Stimulated activated CD8-positive, alpha-beta memory T cell treated with anti-CD3 and anti-CD28 coated beads, Interleukin-12 subunit alpha, Interleukin-12 subunit beta, amount 100 ng/mL, for 24 hours (primary cell): ENCODE data around the gene RFX4.
"Not testable (repeated sequence)": the region's sequence is repeated elsewhere in the genome, so short reads cannot be mapped to it uniquely, and the experiment has no call there.

Source experiments
- DNase-seq: peaks from one replicate; pipeline ENCODE4 v3.0.0-alpha.2; 2020; ENCODE audit errors: extremely low read depth

Gene RFX4

GRCh38 chr12:106590601-106591000 lies 7.8 kb downstream of the RFX4 start:
- no peak for DNase-seq

DNA sequence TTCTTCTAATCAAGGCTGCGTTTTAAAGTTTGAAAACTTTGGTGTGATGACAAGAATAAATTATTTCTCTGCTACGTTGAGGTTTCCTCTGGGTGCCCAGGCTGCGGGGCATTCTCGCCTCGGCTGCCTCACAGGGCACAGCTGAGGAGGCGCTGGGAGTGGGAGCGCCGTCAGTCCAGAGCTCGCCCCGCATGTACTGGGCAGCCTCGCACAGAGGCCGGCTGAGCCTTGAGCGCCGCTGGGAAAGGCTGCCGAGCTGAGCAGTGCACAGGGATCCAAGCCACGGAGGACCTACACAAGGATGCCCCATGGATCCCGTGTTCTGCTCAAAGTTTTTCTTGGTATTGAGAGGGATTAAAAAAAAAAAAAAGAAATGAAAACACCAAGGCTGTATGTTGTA lies 11.6 kb downstream of the RFX4 start:
- no peak for DNase-seq

DNA sequence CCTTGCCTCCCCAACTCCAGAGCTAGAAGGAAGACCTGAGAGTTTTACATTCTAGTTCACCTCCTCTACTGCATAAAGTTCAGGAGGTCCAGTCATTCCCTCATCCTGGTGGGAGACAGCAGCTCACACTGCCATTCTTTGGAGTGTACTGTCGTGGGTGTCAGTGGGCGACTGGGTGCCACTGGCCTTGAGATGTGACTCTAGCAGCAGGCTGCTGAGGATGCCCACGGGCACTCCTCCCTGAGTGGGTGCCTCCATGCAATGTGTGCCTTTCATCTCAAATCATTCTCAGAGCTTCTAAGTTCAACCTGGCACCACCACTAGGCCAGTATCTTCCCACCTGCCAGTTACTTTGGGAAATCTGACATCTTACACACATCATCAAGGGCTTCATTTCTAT lies 12.5 kb downstream of the RFX4 start:
- no peak for DNase-seq

DNA sequence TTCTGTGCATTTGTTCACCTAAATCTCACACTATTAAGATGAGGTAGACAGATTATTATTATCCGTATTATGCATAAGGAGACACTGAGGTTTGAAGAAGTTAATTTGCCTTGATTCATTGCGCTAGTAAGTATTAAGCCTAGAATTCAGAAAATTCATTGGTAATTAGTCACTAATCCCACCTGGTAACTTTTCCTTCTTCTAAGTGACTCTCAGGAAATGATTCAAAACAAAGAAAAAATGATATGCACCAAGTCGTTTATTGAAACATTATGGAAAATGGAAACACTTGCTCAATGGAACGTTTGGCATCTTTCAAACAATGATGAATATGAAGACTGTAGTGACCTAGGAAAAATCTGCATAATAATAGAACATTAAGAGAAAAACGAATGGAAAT lies 15.2 kb downstream of the RFX4 start:
- DNase-seq: no peak

- no peak for DNase-seq
These were observed 16.5 kb downstream of the RFX4 start for GRCh38 chr12:106599302-106599701.

DNA sequence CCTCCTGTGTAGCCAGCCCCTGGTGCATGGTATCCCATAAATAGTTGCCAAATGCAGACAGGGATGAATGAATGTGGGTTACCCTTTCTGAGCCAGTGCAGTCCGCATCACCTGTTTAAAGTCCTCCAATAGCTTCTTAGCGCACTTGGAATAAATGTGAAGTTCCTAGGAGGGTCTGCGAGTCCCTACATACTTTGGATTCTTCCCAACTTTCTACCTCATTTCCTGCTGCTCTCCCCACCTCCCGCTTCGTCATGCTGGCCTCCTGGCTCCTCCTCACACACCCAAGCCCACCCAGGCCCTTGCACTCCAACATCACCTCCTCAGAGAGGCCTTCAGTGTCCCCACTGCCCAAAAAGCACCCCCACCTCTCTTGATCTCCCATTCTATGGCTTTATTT lies 17.7 kb downstream of the RFX4 start:
- no peak for DNase-seq

DNA sequence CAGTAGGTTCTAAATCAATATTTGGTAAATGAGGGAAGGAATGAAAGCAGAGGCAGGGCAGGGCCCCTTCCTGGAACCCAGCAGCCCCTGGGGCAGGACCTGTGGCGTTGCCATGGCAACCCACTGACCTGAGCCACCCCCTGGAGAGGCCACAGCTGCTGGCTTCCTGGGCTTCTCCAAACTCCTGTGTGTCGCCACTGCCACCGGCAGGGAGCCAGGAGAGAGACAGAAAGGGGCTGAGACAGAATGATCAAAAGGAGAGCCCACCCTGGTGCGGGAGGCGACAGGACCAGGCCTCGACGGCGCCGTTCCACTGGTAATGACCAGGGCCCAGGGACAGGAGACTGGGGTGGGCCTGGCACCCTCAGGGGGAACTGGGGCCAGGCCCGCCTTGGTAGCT lies 18.2 kb downstream of the RFX4 start:
- DNase-seq: no peak

DNA sequence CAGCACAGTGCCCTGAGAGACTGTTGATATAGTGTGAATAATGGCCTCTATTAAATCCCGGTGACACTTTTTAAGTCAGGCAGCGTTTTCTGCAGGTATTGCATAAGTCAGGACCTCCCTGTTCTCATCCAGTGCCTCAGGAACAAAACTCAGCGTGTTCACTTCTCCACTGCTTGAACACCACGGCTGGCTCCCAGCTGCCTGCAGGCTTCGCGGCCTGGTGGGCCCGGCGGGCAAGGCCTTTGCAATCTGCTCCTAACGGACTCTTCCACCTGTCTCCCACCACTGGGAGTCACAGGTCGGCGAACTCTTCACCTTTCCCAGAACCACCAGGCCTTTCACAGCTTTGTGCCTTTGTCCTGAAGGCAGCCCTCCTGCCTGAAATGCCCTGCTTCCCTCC lies 18.7 kb downstream of the RFX4 start:
- no peak for DNase-seq

DNA sequence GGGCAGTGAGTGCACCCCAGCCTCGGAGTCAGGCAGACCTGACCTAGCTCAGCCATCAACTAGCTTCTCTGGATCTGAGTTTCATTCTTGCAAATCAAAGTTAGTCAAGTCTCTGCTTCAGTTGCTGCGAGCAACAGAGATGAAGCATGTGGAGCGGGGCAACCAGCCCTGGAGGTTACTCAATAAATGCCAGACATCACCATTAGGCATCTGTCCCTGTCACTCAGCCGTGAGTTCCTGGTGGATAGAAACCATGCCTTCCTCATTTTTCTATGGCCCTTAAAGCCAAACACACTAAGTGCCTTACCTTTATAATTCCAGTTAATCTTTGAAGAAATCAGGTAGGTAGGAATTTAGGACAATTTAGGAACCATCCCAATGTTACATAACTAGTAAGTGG lies 19.3 kb downstream of the RFX4 start:
- no peak for DNase-seq

- DNase-seq: no peak
These were observed 22.4 kb downstream of the RFX4 start for GRCh38 chr12:106605254-106605653.

DNA sequence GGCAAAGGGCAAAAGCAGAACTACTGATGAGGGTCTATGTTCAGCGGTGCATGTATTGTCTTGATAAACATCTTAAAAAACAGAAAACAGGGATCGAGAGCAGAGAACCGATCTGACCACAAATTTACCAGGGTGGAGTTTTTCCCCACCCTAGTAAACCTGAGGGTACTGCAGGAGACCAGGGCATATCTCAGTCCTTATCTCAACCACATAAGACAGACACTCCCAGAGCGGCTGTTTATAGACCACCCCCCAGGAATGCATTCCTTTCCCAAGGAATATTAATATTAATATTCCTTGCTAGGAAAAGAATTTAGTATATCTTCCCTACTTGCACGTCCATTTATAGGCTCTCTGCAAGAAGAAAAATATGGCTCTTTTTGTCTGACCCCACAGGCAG lies 37.8 kb downstream of the RFX4 start:
- not testable (repeated sequence) for DNase-seq

DNA sequence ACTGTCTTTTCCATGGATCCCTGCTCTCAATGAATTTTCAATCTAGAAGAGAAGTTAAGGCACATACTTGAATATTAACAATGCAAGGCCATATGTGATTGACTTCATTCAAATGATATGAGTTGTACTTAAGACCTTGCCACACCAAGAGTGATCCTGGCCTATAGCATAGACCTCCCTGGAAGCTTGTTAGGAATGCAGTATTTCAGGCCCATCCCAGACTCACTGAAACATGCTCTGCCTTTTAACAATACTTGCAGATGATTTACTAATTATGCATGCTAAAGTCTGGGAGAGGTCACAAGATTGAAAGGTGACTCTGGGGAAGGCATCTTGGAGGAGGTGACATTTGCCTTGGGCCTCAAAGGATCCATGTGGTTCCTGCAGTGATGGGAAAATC lies 43.2 kb downstream of the RFX4 start:
- no peak for DNase-seq

DNA sequence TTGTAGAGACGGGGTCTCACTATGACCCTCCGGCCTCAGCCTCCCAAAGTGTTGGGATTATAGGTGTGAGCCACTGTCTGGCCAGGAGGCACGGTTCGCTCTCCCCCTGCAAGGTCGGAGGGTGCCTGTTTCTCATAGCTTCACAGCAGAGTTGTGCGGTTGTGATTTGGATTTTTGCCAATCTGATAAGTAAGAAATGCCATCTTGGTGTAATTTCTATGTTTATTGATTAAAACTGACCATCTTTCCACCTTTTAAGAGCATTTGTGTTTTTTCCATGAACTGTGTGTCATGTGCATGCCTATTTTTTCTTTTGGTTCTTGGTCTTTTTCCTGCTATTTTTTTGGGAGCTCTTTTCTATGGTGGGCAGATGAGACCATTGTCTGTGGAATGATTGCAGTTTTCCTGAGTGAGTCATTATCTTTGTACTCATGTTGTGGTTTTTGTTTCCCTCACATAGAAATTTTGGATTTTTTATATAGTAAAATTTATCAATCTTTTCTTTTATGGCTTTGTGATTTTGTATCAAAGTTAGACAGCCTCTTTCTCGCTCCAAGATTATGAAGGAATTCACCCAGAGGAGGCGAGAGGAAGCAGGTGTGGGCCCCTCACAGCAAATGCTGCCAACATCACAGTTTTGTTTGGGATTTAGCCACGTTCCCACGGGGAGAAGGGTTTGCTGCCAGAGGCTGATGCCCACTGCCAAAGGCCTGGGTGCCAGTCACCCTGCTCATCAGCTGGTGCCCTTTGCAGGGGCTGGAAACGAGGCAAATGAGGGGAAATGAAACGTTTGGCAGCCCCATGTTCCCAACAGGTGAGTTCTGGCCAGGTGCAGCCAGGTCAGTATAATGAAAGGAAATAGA lies 47.2 kb downstream of the RFX4 start:
- no peak for DNase-seq

DNA sequence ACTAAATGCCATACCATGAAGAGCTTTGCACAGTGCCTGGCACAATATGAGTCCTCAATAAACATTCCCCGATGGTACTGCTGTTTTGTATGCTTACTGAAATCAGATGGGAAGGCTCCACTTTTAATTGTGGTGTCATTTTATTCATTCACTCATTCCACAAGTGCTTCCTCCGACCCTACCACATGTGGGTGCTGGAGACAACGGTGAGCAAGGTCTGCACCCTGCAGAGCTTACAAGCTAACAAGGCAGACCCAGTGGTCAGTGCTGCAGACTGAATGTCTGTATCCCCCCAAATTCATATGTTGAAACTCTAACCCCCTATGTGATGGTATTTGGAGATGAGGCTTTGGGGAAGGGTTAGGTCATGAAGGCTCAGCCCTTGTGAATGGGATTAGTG lies 48.3 kb downstream of the RFX4 start:
- DNase-seq: no peak

- no peak for DNase-seq
These were observed 49.0 kb downstream of the RFX4 start for GRCh38 chr12:106631797-106632196.

GRCh38 chr12:106632797-106633450 lies 50.1 kb downstream of the RFX4 start:
- no peak for DNase-seq

- no peak for DNase-seq
These were observed 50.6 kb downstream of the RFX4 start for GRCh38 chr12:106633451-106633823.

GRCh38 chr12:106634206-106634605 lies 51.4 kb downstream of the RFX4 start:
- no peak for DNase-seq

DNA sequence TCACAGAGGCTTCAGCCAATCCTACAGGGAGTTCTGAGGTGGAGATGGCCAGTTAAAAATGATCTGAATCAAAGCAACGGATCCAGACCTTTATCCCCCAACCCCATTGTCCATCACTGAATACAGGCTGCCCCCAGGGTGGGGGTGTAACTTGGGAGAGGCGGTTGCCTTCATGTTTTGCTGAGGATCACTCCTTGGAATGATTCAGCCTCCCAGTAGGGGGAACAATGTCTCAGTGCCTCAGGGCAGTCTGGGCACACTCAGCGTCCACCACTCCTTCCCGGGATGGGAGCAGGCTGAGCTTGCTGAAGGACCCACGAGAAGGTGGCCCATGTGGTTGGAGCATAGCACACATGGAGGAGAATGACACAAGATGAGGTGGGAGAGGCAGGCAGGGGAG lies 60.2 kb downstream of the RFX4 start:
- no peak for DNase-seq

- no peak for DNase-seq
These were observed 61.7 kb downstream of the RFX4 start for GRCh38 chr12:106644335-106645073.

DNA sequence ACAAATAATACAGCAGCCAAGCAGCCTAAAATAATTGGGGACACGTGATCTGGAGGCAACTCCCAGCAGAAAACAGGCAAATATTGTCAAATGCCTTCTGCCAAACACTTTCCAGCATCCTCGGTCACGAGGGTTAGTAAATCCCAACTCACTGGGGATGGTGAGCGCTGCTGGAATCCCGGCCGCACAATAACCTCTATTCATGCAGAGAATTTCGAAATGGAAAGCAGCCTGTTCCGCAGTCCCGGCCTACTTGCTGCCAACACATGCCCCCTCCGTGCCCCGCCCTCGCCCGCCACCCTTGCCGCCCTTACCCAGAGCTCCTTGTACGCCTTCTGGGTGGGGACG lies 62.2 kb downstream of the RFX4 start:
- DNase-seq: no peak

- no peak for DNase-seq
These were observed 62.9 kb downstream of the RFX4 start for GRCh38 chr12:106645465-106646330.
